ENCODE measurements around the gene DGKZ. TPM values are rescaled to one million over a fixed set of nuclear protein-coding genes. Genes with fewer than 3 reads are reported as not detected.

DGKZ gene
- total and polyA plus RNA-seq, 10 donors: 44.2 to 136 (median 97.9) TPM

DNA sequence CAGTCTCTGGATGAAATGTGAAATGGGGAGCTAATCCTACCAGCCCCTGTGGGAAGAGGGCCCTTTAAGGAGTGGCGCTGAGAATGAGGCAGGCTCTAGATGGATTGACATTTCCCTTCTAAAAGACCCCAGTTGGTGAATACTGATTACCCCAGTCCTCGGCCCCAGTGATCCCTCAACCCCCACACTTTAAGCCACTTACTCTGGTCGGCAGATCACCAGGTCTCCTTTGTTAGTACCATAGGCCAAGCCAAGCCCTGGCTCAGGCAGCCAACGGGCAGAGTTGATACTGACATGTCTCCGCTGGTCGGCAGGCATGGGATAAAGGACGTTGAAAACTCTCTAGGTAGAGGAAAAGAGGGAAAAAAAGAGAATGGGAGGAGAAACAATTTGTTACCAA, 70.4 kb downstream of the DGKZ start:
- Histone ChIP-seq H3K9me3 (no peaks in the 10 kb centered on the region), H3K36me3 (peaks cover 0 to 88% (median 49%) of the 10 kb centered on the region in 6 donors), H3K27me3 (replicated peaks in 1 of 7) (no peaks in the 10 kb centered on the region), H3K27ac (no peak overlapping the region), H3K4me3 (no peak overlapping the region), H3K4me1 (no peaks in the 10 kb centered on the region)
- 92 to 96% (median 94%) methylated on average over 7 of the region's 7 CpGs for WGBS, 5 donors
- no peak for DNase-seq
- TF ChIP-seq, protein P1, sequence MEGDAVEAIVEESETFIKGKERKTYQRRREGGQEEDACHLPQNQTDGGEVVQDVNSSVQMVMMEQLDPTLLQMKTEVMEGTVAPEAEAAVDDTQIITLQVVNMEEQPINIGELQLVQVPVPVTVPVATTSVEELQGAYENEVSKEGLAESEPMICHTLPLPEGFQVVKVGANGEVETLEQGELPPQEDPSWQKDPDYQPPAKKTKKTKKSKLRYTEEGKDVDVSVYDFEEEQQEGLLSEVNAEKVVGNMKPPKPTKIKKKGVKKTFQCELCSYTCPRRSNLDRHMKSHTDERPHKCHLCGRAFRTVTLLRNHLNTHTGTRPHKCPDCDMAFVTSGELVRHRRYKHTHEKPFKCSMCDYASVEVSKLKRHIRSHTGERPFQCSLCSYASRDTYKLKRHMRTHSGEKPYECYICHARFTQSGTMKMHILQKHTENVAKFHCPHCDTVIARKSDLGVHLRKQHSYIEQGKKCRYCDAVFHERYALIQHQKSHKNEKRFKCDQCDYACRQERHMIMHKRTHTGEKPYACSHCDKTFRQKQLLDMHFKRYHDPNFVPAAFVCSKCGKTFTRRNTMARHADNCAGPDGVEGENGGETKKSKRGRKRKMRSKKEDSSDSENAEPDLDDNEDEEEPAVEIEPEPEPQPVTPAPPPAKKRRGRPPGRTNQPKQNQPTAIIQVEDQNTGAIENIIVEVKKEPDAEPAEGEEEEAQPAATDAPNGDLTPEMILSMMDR (IDR thresholded peaks at IDR 0.05 in 8 of 11, conservative IDR thresholded peaks at IDR 0.05 in 3 of 11): no peak
- TF ChIP-seq POLR2AphosphoS5 (IDR thresholded peaks at IDR 0.05) (no peak), POLR2A (IDR thresholded peaks at IDR 0.05) (no peak)
- intact Hi-C loops (cut with DNase I; ENCODE audit: low total_unique reads): no loop called here

DNA sequence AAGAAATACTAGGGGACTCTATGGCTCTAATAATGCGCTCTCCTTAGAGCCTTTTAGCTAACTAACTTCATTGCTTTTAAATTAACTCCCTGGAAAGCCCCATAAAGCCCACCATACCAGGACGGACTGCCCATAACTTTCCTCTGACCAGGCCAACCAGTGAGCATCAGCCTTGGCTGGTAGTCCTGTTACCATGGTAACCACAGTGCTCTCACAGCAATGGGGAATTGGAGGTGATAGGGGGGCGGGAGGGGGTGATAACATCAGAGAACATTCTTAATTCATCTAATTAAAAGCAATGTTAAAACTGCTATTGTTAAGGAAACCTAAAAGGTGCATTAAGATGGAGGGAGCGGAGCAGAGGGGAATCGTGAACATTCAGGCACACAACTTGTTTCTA, 71.5 kb downstream of the DGKZ start:
- 87 to 96% (median 95%) methylated on average over 5 of the region's 5 CpGs for WGBS, 5 donors
- no peak overlapping the region for H3K4me3 ChIP-seq
- no peak for DNase-seq
- H3K27ac ChIP-seq: no peak overlapping the region
- peaks cover 0 to 85% (median 45%) of the 10 kb centered on the region in 6 donors for H3K36me3 ChIP-seq
- H3K4me1 ChIP-seq: no peaks in the 10 kb centered on the region
- no peaks in the 10 kb centered on the region for H3K9me3 ChIP-seq
- no peaks in the 10 kb centered on the region for H3K27me3 ChIP-seq (replicated peaks in 1 of 7)
- TF ChIP-seq, protein P1 (IDR thresholded peaks at IDR 0.05 in 8 of 11, conservative IDR thresholded peaks at IDR 0.05 in 3 of 11): no peak
- no peak for TF ChIP-seq POLR2AphosphoS5 (IDR thresholded peaks at IDR 0.05)
- no peak for TF ChIP-seq POLR2A (IDR thresholded peaks at IDR 0.05)
- intact Hi-C loops (cut with DNase I; ENCODE audit: low total_unique reads): no loop called here

DNA sequence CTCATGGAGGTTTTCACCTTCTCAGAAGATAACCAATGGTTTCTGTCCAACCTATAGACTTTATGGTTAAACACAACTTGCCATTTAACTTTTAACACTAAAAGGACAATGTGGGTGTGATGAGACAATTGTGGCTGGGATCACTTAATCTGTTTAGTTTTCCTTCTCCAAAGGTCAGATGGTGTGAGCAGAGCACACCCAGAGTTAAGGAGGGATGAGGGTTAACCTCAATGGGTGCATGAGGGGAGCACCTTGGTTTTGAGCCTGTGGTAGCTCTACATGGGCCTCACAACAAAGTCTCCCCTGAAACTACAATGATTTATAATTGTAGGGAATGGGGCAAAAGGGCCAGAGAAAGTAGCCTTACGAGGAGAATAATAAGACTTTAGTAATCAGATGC, 73.2 kb downstream of the DGKZ start:
- peaks cover 0 to 81% (median 31%) of the 10 kb centered on the region in 6 donors for H3K36me3 ChIP-seq
- no peaks in the 10 kb centered on the region for H3K9me3 ChIP-seq
- no peak overlapping the region for H3K4me3 ChIP-seq
- 89 to 100% (median 95%) methylated on average over 1 of the region's 1 CpG for WGBS, 5 donors
- no peak overlapping the region for H3K27ac ChIP-seq
- no peaks in the 10 kb centered on the region for H3K4me1 ChIP-seq
- intact Hi-C loops (cut with DNase I; ENCODE audit: low total_unique reads): no loop called here
- no peak for DNase-seq
- no peaks in the 10 kb centered on the region for H3K27me3 ChIP-seq (replicated peaks in 1 of 7)
- TF ChIP-seq, protein P1 (IDR thresholded peaks at IDR 0.05 in 8 of 11, conservative IDR thresholded peaks at IDR 0.05 in 3 of 11): no peak
- TF ChIP-seq POLR2A (IDR thresholded peaks at IDR 0.05) (no peak), POLR2AphosphoS5 (IDR thresholded peaks at IDR 0.05) (no peak)

DNA sequence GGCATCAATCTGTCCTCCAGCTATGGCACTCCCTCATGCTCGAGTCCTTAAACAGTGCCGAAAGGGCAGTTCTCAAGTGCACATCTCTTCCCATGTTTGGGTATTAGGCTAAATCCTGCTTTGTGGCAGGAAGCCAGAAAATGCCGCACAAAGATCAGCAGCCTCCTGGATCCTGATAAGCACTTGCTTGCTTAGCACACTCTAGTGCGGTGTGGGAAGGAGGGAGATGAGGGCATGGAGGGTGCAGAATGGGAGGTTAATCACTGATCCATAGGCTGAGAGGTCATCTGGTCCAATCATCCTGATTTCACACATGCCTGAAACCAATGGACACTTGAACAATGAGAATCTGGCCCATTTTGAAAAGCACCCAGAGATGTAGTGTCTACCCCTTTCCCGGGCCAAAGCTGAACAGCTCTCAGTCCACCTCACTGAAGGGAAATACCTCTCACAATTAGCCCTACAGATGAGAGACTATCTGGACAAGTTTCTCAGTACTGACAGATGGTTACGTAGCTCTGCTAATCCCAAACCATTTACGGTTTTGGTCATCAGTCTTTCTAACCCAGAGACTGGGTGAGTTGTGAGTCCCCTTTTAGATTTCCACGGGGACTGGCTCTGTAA, 74.1 kb downstream of the DGKZ start:
- Histone ChIP-seq H3K27me3 (replicated peaks in 1 of 7) (no peaks in the 10 kb centered on the region), H3K9me3 (no peaks in the 10 kb centered on the region), H3K4me3 (no peak overlapping the region), H3K36me3 (peaks cover 0 to 81% (median 23%) of the 10 kb centered on the region in 6 donors), H3K27ac (no peak overlapping the region), H3K4me1 (no peaks in the 10 kb centered on the region)
- DNase-seq: no peak
- WGBS, 5 donors: 89 to 93% (median 92%) methylated on average over 8 of the region's 8 CpGs
- intact Hi-C loops (cut with DNase I; ENCODE audit: low total_unique reads): no loop called here
- TF ChIP-seq POLR2AphosphoS5 (IDR thresholded peaks at IDR 0.05) (no peak), POLR2A (IDR thresholded peaks at IDR 0.05) (no peak)
- TF ChIP-seq, protein P1 (IDR thresholded peaks at IDR 0.05 in 8 of 11, conservative IDR thresholded peaks at IDR 0.05 in 3 of 11): no peak
